ELF-1 (cell line): ENCODE data around the gene KIAA1210.

ENCODE experiments used
- DNase-seq: peaks from one replicate; pipeline ENCODE4 v3.0.0-alpha.2; 2016; ENCODE audit warnings: low read depth, low spot score

KIAA1210 gene

DNA sequence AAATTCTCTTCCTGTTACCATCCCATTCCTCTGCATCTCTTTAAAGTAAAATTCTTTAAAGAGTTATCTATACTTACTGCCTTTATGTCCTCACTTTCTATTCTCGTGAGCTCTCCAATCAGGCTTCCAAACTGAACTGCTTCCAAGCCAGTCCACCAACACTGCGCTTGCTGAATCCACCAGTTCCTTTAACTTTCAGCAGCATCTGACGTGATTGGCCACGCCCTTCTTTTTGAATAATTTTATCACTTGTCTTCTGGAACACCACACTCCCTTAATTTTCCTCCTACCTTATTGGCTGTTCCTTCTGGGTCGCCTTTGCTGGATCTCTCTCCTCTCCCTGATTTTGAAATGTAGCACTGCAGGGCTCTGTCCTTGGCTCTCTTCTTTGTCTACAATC lies at the start of gene KIAA1210:
KIAA1210 (minus strand) TSS at position 163 of the 400 bp plus-strand sequence. CDS start 4,170 bp downstream, outside the sequence.
- no peak for DNase-seq

DNA sequence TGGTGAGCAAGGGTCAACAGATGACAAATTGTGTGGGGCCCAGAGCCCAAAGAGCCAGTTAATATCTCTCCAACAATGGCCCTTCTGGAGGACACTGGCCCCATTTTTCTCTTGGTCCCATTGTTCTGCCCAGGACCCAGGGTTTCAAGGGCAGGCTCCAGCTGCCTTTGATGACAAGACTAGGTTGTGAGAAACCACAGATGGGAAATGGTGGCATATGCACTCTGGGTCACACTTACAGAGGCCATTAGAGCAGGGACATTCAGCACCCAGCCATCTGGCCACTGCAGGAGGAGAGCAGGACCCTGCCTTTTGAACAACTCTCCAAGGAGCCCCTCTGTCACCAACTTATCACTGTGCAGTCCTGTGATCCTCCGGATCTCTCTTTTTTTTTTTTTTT lies 49.7 kb upstream of the KIAA1210 start:
- DNase-seq: no peak

DNA sequence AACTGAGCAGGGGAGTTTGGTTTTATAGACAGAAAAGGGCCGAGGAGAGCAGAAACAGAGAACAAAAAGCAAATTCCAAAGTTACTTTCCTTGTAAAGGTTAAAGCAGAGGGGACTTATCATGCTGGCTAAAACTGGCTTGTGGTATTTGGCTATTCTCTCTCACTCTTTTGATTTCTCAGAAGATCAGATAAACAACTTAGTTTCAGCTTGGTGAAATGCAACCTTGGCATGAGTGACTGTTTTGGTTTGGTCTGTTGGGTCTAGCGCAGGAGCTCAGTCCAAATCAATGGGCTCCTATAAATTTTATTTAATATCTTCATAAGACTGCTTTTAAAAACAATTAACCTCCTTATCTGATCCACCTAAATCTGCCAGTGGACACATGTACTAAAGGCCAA lies 47.3 kb upstream of the KIAA1210 start:
- no peak for DNase-seq

DNA sequence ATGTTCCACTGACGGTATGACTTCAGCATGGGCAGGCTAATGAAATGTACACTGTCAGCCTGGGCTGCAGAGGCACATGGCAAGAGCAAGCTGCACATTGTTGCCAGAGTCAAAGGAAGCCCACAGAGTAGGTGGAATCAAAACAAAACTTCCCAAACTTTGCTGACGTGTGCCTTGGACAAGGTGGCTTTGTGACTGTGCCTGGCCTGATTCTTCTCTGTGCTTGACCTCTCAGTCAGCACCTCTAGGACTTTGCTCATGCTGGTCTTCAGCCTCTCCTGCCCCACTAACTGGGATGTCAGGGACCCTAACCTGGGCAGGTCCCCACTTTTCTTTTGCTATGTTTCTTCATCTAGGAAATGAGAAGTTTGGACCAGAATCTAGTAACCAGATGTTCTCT lies 40.5 kb upstream of the KIAA1210 start:
- DNase-seq: no peak

DNA sequence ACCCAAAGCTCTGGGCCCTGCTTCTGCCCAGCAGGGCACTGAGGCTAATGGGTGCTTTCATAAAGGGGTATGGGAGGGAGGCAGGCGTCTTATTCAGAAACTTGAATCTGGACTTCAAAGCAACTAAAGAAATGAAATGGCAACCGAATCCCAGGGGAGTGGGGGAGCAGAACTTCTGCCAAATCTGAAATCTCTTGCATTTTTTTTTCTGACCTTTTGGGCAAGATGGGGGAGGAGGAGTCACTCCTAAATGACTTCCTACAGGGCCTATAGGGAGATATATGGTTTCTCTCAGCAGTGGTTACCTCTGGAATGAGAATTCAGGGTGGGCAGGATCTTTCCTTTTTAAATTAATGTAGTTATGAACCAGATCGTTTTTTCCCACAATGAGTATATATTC lies 30.6 kb upstream of the KIAA1210 start:
- DNase-seq: no peak

- DNase-seq: no peak
Observed at GRCh38 chrX:119156241-119156640, 28.6 kb upstream of the KIAA1210 start.

- no peak for DNase-seq
Observed at GRCh38 chrX:119155416-119156035, 27.9 kb upstream of the KIAA1210 start.

DNA sequence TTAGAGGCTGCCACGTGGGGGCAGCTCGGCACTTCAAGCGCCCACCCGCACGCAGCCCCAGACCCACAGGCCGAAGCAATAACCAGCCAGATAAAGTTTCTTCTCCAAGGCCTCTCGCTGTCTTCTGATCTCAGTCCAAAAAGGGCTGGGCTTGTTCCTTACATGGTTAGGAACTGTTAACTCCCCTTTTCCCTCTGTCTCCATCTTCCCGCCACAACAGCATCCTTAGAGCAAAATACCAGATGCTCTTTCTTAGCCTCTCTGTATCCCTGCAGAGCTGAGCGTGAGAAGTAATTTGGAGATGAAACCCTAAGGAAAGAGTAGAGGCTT lies 23.4 kb upstream of the KIAA1210 start:
- no peak for DNase-seq

- DNase-seq: peak; percentile 19
Observed at GRCh38 chrX:119150163-119151050, 22.8 kb upstream of the KIAA1210 start.

DNA sequence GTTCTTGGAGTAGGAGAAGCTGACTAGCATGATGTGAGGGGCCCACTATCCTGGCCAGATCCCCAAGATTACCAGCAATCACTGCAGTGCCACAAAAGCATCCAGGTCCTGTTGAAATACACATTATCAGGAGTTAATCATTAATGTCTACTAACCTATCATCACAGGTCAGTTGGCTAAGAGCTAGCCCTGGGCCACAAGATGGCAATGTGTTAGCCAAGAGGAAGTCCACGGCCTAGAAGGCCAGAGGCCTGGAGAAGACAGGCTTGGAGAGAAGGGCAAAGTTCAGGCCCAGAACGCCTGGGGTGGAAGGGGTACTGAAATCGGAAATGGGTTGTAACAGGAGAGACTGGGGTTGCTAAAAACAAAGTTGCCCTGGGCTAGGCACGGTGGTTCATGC lies 19.9 kb upstream of the KIAA1210 start:
- DNase-seq: no peak

DNA sequence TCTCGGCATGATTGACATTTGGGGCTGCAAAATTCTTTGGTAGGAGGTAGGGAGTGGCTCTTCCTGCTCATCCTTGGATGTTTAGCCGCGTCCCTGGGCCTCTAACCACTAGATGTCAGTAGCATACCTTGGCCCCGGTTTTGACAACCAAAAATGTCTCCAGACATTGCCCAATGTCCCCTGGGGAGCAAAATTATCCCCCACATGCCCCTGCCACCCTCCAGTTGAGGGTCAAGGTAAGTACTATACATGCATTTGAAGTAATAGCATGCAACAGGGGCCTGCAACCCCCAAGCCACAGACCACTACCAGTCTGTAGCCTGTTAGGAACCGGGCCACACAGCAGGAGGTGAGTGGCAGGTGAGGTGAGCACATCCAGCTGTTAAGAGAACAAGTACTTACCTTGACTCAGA lies 17.6 kb upstream of the KIAA1210 start:
- DNase-seq: peak; percentile 53

DNA sequence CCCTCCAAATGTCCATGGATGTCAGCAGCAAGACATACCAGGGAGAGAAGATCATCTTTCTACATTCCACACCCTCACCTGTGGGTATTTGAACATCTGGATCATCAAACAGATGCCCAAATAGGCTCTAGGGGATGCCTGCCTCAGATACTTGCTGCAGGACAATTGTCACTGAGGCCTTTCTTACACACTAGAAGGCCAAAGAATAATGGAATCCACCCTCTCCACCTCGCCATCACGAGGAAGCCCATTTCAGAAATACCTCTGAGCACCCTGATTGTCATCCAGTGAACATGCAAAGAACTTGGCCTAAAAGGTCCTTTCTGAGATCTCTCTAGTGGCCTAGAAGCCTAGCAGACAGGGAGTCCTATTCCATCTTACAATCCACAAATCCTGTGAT lies 6.9 kb upstream of the KIAA1210 start:
- no peak for DNase-seq

DNA sequence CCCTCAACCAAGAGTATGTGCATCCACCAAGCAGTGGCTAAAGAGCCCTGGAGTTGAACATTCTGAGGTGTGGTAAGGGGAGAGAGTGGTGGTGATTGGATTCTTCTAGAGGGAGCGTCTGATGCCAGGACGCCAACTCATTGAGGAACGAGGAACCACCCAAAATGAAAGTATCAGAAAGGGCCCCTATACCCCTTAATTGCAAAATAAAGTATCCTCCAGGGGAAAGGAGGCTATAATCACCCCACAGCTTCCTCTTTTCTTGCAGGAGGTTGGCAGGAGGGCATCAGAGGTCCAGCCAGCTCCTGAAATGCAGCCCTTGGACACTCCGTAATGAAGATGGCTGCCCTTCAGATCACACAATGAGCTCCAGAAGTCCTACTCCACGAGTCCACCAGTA lies 5.3 kb upstream of the KIAA1210 start:
- DNase-seq: no peak

- no peak for DNase-seq
Observed at GRCh38 chrX:119132316-119132715, 4.7 kb upstream of the KIAA1210 start.

DNA sequence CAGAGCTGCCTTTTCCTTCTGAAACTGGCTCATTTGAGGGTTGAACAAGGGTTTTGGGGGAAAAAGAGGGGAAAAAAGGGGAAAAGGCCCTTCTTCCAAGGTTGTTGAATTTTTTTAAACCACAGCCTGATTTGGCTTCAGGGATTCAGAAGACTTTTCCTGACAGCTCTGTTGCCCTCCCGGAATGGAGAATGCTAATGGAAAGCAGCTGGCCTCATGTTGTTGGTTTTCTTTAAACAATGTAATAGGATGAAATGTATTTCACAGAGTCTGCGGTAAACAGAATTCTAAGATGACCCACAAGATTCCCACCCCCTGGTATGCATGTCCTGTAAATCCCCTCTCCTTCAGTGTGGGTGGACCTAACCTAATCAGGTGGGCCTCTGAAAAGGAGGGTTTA lies 3.3 kb upstream of the KIAA1210 start:
- DNase-seq: no peak

DNA sequence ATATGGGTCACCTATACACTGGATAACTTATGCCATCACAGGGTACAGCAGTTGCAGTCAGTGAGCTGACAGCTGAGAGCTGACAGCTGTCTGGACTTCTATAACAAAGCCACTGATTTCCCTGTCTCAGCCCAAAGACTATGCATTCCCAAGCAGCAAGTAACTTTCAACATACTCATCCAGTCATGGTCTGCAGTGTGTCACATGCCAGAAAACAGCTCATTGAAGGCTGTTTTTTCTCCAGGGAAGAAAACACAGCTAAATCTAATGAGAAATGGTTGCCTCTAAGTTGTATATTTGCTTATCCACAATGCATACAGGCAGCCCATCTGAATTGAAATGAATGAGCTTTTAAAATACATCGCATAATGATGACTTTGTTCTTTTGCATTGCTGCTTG lies 6.3 kb downstream of the KIAA1210 start:
- DNase-seq: peak; percentile 27

DNA sequence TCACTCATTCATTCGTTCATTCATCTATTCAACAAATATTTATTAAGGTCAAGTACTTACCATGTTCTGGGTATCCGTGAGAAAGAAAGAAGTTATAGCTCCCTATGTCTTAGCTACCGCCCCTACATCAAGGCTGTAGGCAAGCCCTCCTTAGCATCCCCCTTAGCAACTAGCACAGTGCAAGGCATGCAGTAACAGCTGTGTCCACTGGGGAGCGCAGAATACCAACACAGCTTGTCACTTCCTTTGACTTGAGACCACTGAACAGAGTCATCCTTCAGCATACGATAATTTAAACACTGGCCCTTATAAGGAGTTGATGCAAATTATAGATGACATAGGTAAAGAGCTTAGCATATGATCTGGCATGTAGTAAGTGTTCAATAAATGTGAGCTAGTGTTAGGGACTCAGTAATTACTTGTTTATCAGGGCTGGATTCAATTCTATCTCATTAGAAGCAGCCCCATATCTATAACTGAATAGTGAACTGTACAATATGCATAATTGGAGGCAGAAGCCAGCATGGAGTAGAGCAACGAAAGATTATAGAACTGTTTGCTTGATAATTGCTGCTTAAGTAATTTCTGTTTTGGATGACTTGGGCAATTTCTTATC lies 8.7 kb downstream of the KIAA1210 start:
- DNase-seq: peak; percentile 75

GRCh38 chrX:119107206-119107605 lies 20.4 kb downstream of the KIAA1210 start:
- DNase-seq: no peak

- no peak for DNase-seq
Observed at GRCh38 chrX:119105826-119106225, 21.8 kb downstream of the KIAA1210 start.

GRCh38 chrX:119101168-119101567 lies 26.4 kb downstream of the KIAA1210 start:
- DNase-seq: no peak

DNA sequence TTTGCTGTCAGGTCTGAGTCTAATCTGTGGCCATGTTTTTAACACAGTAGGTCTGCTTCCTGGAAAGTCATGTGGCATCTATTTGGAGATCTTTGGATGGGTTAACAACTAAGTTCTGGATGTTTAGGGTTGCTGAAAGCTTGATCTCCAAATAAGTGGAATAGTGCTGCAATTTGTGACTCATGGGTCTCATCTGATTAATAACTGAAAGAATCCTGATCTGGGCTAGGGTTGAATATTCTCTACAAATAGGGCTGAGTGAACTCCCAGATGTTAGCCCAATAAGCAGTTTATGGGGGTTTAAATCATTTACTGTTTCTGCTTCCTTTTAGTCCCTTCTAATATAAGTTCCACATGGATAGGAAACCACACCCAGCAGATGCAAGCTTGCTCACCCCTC lies 31.7 kb downstream of the KIAA1210 start:
- DNase-seq: no peak

DNA sequence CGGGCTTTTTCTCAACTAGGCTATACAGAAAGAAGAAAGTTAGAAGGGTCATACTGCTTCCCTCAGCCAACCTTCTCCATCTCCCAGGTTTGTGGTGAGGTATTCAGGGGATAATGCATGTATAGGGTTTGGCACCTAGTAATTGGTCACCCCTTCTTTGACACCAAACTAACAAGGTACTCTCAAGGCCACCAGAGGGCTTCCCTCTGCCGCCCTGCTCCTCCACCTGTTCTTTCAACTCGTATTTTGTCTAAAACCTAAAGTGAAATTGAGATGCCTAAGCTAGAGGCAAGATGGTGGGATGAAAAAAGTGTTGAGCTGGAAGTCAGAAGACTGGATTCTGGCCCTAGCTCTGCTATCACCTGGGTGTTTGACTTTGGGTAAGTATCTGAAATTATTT lies 32.8 kb downstream of the KIAA1210 start:
- no peak for DNase-seq
